HG02763 (cell line): ENCODE measurements around the gene DIP2C.
A peak's percentile ranks its signal among the peaks of the same experiment; 100 is the strongest.

ENCODE experiments used
- ATAC-seq: cut with Tn5 transposase; IDR thresholded peaks from one replicate; pipeline ENCODE4 v1.9.1; 2021; ENCODE audit warnings: mild to moderate bottlenecking, moderate library complexity; ENCODE audit not compliant: unreplicated experiment

DIP2C gene

GRCh38 chr10:299512-299911 is 390.0 kb downstream of the DIP2C start:
- no peak for ATAC-seq

GRCh38 chr10:298033-298432 is 391.4 kb downstream of the DIP2C start:
- ATAC-seq: no peak

- ATAC-seq: no peak
Observed at GRCh38 chr10:297567-297966, 391.9 kb downstream of the DIP2C start.

GRCh38 chr10:293636-294035 is 395.8 kb downstream of the DIP2C start:
- no peak for ATAC-seq

- ATAC-seq: no peak
Observed at GRCh38 chr10:290026-290725, 399.3 kb downstream of the DIP2C start.

- ATAC-seq: no peak
Observed at GRCh38 chr10:289581-289980, 399.9 kb downstream of the DIP2C start.

GRCh38 chr10:288316-289200 is 400.9 kb downstream of the DIP2C start:
- ATAC-seq: no peak

- no peak for ATAC-seq
Observed at GRCh38 chr10:287814-288213, 401.7 kb downstream of the DIP2C start.

GRCh38 chr10:287026-287709 is 402.3 kb downstream of the DIP2C start:
- no peak for ATAC-seq

- ATAC-seq: no peak
Observed at GRCh38 chr10:285216-285615, 404.3 kb downstream of the DIP2C start.

- peak; percentile 83 for ATAC-seq
Observed at GRCh38 chr10:283916-284356, 405.5 kb downstream of the DIP2C start.

GRCh38 chr10:283140-283479 is 406.4 kb downstream of the DIP2C start:
- ATAC-seq: no peak

GRCh38 chr10:282294-283139 is 407.0 kb downstream of the DIP2C start:
- no peak for ATAC-seq

- no peak for ATAC-seq
Observed at GRCh38 chr10:279655-280054, 409.8 kb downstream of the DIP2C start.

- ATAC-seq: no peak
Observed at GRCh38 chr10:279232-279631, 410.2 kb downstream of the DIP2C start.

- no peak for ATAC-seq
Observed at GRCh38 chr10:278707-279106, 410.8 kb downstream of the DIP2C start.

- ATAC-seq: no peak
Observed at GRCh38 chr10:277963-278362, 411.5 kb downstream of the DIP2C start.

- no peak for ATAC-seq
Observed at GRCh38 chr10:275680-276079, 413.8 kb downstream of the DIP2C start.

GRCh38 chr10:274866-275265 is 414.6 kb downstream of the DIP2C start:
- ATAC-seq: no peak

- no peak for ATAC-seq
Observed at GRCh38 chr10:273088-273487, 416.4 kb downstream of the DIP2C start.

- no peak for ATAC-seq
Observed at GRCh38 chr10:271722-272121, 417.7 kb downstream of the DIP2C start.
